Ovary (tissue), 3 donors: ENCODE results near the gene UNC5CL.

Experiments
- CTCF ChIP-seq, 3 donors: fragments of 450-650 bp in 2 of 3; fragments of 200-600 bp in 1 of 3; IDR thresholded peaks; one replicate each; pipeline versions ENCODE4 v1.5.1 to v1.8.0; 2016 to 2022; ENCODE audit warnings: antibody characterized with exemption in 3 of 3, mild to moderate bottlenecking in 1 of 3
- POLR2A ChIP-seq: fragments of 450-650 bp; IDR thresholded peaks from one replicate; pipeline ENCODE4 v1.6.1; 2017; ENCODE audit warnings: antibody characterized with exemption, mild to moderate bottlenecking, moderate library complexity
- donor health status: DM: no; HTN: no; CAD: no.

GRCh38 chr6:41023114-41023513 is 15.9 kb downstream of the UNC5CL start:
- TF ChIP-seq POLR2A (no peak), CTCF (IDR thresholded peaks at IDR 0.05) (no peak)
